Activated gamma-delta T cell treated with Interleukin-2 at 50 U/mL for 16 hours (primary cell): ENCODE results near the gene ABCF2.

ENCODE experiments used
- DNase-seq: peaks from one replicate; pipeline ENCODE4 v3.0.0-alpha.2; 2020

The ABCF2 gene

DNA sequence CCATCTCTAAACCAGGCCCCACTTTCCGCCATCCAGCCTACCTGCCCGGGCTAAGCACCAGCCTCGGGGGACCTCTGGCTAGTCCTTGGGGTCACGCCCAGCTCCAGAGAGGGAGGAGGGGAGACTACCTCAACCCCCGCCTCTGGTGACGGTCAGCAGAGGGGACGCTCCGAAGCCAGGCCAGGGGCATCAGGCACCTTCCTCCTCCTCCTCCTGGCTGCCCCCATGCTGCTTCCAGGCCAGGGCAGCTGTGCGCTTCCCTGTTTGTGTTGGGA lies 25.5 kb upstream of the ABCF2 start:
- no peak for DNase-seq

DNA sequence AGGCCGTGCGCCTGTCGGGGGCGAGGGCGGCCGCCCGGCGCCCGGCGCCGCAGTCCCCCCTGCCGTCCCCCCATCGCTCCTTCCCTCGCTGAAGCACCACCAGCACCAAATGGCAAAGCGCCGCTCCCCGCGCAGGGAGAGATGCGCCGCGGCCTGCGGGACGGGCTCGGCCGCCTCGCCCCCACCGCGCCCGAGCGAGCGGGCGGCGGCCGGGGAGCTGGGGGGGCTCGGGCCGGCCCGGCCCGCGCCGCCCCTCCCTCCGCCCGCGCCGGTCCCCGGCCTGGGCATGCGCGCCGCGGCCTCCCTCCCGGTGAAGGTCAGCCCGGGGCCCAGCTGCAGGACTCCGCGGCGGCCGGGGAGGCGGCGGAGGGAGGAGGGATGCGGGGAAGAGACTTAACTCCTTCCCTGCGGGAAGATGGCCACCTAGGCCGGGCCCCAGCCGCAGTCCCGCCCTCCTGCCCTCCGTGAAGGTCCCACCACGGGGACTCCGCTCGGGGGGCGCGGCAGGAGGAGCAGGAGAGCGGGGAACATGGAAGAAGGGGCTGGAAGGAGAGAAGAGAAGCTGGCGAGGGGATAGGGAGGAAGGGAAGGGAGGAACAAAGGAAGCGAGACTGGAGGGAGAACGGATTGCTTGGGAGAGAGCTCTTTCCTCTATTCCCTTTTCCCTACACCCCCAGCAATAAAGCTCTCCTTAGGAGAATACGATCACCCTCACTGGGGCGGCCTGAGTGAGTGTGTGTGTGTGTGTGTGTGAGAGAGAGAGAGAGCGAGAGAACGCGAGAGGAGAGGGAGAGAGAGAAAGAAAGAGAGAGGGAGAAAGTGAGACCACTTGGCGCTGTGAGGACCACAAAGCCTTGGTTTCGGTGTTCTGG lies 24.9 kb upstream of the ABCF2 start:
- DNase-seq: no peak

DNA sequence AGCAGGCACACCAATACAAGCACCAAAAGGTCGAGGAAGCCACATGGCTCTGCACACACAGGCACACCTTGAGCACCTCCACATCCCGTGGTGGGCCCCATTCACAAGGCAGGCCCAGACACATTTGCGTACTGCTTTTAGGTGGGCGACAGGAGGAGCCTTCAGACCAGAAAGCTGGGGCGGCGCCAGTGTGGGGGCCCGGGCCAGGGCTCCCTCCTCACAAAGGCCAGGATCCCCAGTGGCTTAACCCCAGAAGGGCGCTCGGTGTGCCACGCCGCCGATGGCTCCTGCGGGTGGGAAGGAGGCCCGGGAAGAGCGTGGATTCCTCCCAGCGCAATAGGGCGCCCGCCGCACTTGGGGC lies 24.3 kb upstream of the ABCF2 start:
- no peak for DNase-seq

DNA sequence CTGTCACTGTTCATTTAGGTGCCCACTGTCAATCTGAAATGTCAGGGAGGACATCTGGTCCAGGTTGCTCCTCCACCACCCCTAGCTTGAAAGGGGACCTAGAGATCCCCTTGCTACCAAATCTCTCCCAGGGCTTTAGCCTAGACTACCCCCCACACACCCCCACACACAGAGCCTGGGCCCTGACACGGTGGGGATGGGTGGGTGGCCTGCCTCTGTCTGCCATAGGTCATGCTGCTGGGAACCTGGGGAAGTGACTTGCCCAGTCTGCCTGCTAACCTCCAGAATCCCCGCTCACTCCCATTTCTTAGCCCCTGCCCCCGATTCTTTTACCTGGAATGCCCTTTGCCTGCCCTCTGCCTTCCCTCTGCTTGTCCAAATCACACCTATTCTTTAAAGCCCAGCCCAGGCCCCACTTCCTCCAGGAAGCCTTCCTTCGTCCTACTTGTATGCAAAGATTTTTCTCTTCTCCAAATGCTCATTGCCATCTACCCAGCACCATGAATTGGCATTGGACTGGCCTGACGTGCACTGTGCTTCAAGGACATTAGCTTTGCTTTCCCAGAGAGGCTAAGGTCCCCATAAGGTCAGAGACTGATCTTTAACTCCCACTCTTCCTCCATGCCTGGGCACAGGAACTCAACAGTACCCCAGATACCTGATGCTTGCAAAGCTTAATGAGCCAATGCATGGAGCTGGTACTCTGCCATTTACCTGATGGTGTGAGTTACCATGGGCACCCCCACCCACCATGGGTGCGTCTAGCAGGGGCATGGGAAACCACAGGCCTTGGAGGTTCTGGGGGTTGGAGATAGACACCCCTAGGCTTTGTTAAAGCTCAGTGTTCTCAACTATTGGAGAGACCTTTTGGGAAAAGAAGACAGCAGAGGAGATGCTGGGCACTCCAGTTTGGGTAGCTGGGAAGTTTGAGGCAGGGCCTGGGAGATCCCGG lies 23.5 kb upstream of the ABCF2 start:
- no peak for DNase-seq

- no peak for DNase-seq
These were observed 22.7 kb upstream of the ABCF2 start for GRCh38 chr7:151249732-151250072.

DNA sequence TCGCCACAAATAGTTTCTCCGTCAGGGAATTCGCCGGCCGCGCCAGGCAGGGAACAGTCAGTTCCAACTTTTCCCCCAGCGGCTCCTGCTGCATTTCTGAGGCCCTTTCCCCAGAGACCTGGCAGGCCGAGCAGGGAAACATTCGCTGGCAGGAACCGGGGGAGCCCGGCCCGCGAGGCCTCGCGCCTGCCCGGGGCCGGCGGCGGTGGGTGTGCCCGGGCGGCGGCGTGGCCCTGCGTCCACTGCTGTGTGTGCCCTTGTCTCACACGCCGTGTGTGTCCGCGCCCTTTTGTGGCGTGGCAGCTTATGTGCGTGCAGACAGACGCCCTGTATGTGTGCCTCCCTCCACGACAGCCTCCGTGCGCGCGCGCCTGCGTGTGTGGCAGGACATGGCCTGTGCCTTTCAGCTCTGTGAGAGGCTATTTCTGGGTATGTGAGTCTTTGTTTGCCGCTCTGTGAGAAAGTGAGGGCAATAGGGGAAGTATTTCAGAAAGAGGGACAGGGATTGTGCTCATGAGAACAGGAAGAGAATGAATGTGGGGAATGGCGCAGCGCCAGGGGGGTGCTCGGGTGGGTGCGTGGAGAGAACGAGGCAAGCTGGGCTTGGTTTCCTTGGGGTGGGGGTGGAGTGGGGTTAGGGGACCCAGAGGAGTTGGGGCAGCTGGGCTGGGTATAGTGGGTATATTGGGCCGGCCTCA lies 22.2 kb upstream of the ABCF2 start:
- DNase-seq: no peak

DNA sequence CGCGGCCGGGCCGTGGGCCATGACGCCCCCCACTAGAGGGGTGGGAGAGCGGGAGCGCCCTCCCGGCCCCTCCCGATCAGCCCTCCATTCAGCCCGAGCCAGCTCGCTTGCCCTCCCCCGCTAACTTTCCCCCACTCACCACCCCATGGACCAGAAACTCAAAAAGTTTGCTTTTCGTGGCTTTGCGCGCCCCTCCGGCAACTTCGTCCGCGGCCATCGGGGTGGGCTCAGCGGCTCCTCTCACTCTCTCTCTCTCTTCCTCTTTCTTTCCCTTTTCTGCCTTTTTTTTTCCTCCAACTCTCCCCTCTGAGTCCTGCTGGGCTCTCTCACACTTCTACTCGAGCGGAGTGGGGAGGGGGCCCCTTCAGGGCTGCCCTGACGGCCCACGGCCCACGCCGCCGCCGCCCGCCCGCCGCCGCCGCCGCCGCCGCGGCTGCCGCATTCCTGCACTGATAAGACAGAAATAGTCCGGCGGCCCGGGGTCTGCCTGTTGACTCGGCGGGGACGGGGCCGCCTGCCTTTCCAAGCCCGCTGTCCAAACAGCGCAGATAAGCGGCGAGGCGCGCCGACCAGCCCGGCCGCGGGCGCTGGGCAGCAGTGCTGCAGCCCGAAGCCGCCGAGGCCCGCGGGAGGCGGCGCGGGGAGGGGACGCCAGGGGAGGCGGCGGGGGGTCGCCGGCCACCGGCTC lies 21.5 kb upstream of the ABCF2 start, which contains the start of gene SMARCD3:
TSS of gene SMARCD3 (minus strand) at position 349 of the 688 bp plus-strand sequence. CDS start at position 217, 132 bp downstream.
- no peak for DNase-seq

DNA sequence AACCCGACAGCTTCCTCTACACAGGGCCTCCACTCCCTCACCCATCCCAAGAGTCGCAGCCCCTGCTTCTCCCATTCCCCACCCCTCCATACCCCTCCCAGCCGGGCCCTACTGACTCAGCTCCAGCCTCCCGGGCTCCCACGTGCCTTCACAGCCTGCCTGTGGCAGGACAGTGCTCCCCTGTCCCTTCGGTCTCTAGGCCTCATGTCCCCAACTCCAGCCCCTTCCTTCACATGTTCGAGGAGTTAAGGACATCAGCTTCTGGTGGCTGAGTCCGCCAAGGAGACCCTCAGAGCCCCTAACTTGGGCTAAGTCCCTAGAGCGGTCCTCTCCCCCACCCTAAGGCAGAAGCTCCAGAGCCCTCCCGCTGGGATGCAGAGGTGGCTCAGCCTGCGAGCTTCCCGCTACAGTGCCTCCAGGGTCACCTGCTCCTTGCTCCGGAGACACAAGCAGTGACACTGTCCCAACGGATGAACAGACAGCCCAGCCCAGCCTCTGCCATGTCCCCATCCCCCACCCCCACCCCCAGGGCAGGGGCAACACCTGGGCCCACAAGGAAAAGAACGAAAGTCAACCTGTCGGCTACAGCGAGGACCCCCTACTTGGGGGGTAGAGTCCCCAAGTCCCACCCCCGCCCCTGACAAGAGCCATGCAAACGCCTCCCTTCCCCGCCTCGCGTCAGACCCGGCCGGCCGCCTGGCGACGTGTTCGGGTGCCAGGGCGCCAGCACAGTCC lies 20.8 kb upstream of the ABCF2 start:
- DNase-seq: no peak

GRCh38 chr7:151246851-151247580 lies 20.0 kb upstream of the ABCF2 start:
- DNase-seq: no peak

DNA sequence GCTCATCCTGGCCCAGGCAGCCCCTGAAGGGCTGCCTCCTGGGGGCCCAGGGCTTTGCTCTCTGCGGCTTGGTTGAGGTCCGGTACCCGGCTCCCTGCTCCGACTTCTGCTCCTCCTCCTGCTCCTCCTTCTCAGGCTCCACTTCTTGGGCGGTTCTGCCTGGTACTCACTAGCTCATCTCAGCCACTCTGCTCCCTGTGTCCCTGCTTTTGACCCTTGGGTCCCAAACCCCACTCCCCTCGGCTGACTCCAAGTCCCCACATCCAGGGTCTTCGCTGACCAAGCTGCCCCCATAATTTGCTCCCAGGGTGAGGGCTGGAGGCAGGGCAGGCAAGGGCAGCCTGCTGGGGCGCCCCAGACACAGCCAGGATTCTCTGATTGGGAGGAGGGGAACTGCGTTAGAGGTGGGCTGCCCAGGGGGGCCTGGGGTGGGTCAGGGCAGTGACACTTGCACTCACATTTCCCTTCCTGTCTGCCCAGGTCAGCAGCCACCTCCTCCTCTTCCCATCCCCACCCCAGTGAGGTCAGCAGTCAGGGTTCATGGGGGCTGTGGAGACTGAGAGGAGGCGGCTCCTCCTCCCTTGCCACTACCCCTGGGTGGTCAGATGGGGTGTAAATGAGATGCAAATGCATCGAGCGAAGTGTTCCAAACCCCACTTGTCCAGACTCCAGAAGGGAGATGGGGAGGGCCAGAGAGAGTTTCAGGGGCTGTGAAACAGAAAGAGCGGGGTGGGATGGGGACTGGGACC lies 19.3 kb upstream of the ABCF2 start:
- DNase-seq: no peak

- DNase-seq: peak; percentile 71
These were observed 18.5 kb upstream of the ABCF2 start for GRCh38 chr7:151245360-151246101.

GRCh38 chr7:151244841-151245346 lies 17.9 kb upstream of the ABCF2 start:
- DNase-seq: no peak

- DNase-seq: peak; percentile 56
These were observed 17.3 kb upstream of the ABCF2 start for GRCh38 chr7:151244196-151244840.

DNA sequence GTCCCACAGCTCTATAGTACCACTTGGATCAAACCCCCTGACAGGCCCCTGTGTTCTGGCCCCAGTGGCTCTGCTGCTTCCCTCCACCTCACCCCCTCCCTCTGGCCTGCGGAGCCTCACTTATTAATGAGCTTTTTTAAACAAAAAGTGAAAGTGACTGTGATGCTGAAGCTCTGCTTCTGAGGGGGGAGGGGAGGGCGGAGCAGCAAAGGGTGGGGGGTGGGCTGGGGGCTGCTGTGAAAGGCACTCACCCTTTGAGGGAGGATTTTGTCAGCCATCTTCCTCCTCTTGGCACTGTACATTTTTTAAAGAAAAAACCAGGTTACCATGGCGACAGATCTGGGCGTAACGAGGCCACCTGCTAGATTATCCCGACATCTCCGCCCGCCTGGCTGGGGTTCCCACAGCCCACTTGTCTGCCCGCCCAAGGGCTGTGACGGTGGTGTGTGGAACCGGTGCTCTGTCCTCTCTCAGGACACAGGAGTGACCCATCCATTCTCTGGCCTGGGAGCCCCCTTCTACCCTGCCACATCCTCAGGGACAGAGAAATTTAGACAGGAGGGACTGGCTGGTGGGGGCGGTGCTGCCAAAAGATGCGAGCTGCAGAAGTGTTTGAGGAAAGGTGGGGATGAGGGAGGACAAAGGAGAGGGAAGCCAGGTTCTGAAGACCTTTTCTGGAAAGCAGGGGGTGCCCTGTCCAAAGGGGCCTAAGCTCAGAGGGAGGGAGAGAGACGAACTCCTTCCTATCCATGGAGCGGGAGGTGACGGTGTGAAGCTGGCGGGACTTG lies 16.6 kb upstream of the ABCF2 start:
- no peak for DNase-seq

GRCh38 chr7:151243045-151243349 lies 16.0 kb upstream of the ABCF2 start:
- no peak for DNase-seq

- no peak for DNase-seq
These were observed 15.4 kb upstream of the ABCF2 start for GRCh38 chr7:151242159-151243044.

GRCh38 chr7:151241755-151242096 lies 14.7 kb upstream of the ABCF2 start:
- no peak for DNase-seq
